Tibial nerve (tissue), 4 donors: Measurements from ENCODE around the gene ATP11A. TPM values are rescaled to one million over a fixed set of nuclear protein-coding genes. Genes with fewer than 3 reads are reported as not detected.

ENCODE experiments used
- DNase-seq, 2 donors: peaks; one replicate each; pipeline ENCODE4 v3.0.0-alpha.2; 2019; ENCODE audit warnings: low spot score in 2 of 2
- H3K27ac ChIP-seq, 4 donors: fragments of 200-600 bp; sonication (generic) in 3 of 4; one replicate each; pipeline ENCODE4 v1.5.1; 2017 to 2019; ENCODE audit warnings: mild to moderate bottlenecking in 1 of 4
- H3K27me3 ChIP-seq, 2 donors: fragments of 200-600 bp; sonication (generic) in 1 of 2; one replicate each; pipeline versions ENCODE4 v1.5.1 to v1.6.0; 2017 to 2019
- H3K36me3 ChIP-seq, 3 donors: fragments of 200-600 bp; sonication (generic); one replicate each; pipeline ENCODE4 v1.5.1; 2018 to 2019
- H3K4me1 ChIP-seq, 4 donors: fragments of 200-600 bp; sonication (generic) in 3 of 4; one replicate each; pipeline ENCODE4 v1.5.1; 2017 to 2019
- H3K4me3 ChIP-seq, 4 donors: fragments of 200-600 bp; sonication (generic) in 3 of 4; one replicate each; pipeline ENCODE4 v1.5.1; 2017 to 2019; ENCODE audit warnings: mild to moderate bottlenecking in 1 of 4, moderate library complexity in 1 of 4
- H3K9me3 ChIP-seq, 4 donors: fragments of 200-600 bp; sonication (generic) in 3 of 4; one replicate each; pipeline ENCODE4 v1.5.1; 2017 to 2019
- EP300 ChIP-seq, 2 donors: sonication (generic); formaldehyde crosslinking; IDR thresholded peaks; one replicate each; pipeline ENCODE4 v1.6.1; 2017; ENCODE audit warnings: antibody characterized with exemption in 2 of 2, mild to moderate bottlenecking in 1 of 2
- POLR2A ChIP-seq, 2 donors: fragments of 450-650 bp; IDR thresholded peaks; one replicate each; pipeline ENCODE4 v1.6.1; 2017; ENCODE audit warnings: antibody characterized with exemption in 2 of 2, mild to moderate bottlenecking in 2 of 2, moderate library complexity in 2 of 2
- WGBS, 2 donors: methylation state at CpG; one replicate each; pipeline ENCODE4 v1.1.5; 2018; 5-methylcytosine and 5-hydroxymethylcytosine counted together
- total RNA-seq, 4 donors: library from RNA; depleted of rRNA; stranded (reverse); fragments of >200 nt; gene quantifications; one replicate each; pipeline ENCODE4 v1.1.0, GENCODE V29; 2016
- TF ChIP-seq, protein P1 (sequence below), 5 experiments: fragments of 200-600 bp in 3 of 5; fragments of 450-650 bp in 2 of 5; sonication (generic) in 3 of 5; IDR thresholded peaks; one replicate each; pipeline ENCODE4 v1.5.1; 2016 to 2019; ENCODE audit warnings: antibody characterized with exemption in 5 of 5, mild to moderate bottlenecking in 3 of 5, moderate library complexity in 2 of 5

The ATP11A gene
- total RNA-seq, 4 donors from 2014 or later = 24.7 to 61.5 (median 35.0) TPM

DNA sequence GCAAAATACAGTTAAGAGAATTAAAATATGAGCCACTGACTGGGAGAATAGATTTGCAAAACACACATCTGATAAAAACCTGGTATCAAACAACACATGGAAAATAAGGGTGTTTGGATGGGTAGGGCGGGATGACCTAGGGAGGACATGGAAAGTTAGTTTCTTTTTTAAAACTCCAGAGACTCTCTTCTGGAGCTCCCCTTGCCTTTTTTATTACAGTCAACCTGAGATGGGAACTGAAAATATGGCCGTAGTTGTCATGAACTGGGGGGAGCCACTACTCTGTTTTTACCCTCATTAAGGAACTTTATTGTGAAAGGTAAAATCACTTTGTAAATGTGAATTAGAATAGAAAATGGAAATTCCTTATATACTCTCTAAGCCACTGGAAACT, 113.0 kb downstream of the ATP11A start:
- DNase-seq = no peak
- Histone ChIP-seq H3K9me3 (no peaks in the 10 kb centered on the region), H3K4me3 (no peak overlapping the region), H3K4me1 (no peaks in the 10 kb centered on the region), H3K27ac (no peak overlapping the region), H3K27me3 (no peaks in the 10 kb centered on the region), H3K36me3 (peaks cover 0 to 19% (median 0%) of the 10 kb centered on the region in 3 donors)
- TF ChIP-seq, protein P1, sequence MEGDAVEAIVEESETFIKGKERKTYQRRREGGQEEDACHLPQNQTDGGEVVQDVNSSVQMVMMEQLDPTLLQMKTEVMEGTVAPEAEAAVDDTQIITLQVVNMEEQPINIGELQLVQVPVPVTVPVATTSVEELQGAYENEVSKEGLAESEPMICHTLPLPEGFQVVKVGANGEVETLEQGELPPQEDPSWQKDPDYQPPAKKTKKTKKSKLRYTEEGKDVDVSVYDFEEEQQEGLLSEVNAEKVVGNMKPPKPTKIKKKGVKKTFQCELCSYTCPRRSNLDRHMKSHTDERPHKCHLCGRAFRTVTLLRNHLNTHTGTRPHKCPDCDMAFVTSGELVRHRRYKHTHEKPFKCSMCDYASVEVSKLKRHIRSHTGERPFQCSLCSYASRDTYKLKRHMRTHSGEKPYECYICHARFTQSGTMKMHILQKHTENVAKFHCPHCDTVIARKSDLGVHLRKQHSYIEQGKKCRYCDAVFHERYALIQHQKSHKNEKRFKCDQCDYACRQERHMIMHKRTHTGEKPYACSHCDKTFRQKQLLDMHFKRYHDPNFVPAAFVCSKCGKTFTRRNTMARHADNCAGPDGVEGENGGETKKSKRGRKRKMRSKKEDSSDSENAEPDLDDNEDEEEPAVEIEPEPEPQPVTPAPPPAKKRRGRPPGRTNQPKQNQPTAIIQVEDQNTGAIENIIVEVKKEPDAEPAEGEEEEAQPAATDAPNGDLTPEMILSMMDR (IDR thresholded peaks at IDR 0.05) = no peak
- 54 to 88% methylated on average over 2 of the region's 2 CpGs for WGBS, 2 donors

DNA sequence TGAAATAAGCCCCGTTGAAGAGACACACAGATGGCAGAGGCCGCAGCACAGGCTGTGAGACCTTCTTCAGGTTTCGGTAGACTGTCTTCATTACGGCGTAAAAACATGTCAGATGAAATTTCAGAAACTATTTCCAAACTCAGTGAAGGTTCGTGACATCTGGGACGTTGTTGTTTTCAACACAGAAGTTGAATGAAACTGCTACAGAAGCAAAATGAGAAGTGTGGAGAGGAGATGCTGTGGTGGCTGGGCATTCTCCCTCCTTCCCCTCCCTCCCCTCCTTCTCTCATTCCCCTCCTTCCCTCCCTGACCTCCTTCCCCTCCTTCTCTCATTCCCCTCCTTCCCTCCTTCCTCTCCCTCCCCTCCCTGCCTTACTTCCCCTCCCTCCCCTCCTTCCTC, 113.6 kb downstream of the ATP11A start:
- H3K27ac ChIP-seq = no peak overlapping the region
- no peaks in the 10 kb centered on the region for H3K27me3 ChIP-seq
- DNase-seq = no peak
- H3K4me1 ChIP-seq = no peaks in the 10 kb centered on the region
- 50 to 73% methylated on average over 7 of the region's 7 CpGs for WGBS, 2 donors
- no peaks in the 10 kb centered on the region for H3K9me3 ChIP-seq
- no peak overlapping the region for H3K4me3 ChIP-seq
- TF ChIP-seq EP300 (IDR thresholded peaks at IDR 0.05) = no peak
- TF ChIP-seq, protein P1 (IDR thresholded peaks at IDR 0.05) = no peak
- no peak for TF ChIP-seq POLR2A (IDR thresholded peaks at IDR 0.05)
- peaks cover 0 to 26% (median 0%) of the 10 kb centered on the region in 3 donors for H3K36me3 ChIP-seq

DNA sequence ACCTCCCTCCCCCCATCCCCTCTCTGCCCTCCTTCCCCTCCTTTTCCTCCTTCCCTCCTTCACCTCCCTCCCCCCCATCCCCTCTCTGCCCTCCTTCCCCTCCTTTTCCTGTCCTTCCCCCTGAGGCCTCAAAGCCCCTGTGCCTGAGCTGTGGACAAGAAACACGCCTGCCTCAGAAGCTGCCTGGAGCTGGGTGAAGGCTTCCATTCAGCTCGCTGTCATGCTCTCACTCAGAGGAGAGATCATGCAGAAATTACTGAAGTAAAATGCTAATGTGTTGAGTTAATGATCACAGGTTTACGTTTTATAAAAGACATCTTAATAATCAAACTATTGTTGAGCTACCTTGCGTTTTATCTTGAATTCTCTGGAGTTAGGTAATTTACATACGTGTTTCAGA, 114.5 kb downstream of the ATP11A start:
- TF ChIP-seq, protein P1 (IDR thresholded peaks at IDR 0.05) = no peak
- no peak for TF ChIP-seq POLR2A (IDR thresholded peaks at IDR 0.05)
- TF ChIP-seq EP300 (IDR thresholded peaks at IDR 0.05) = no peak
- no peak for DNase-seq
- no peaks in the 10 kb centered on the region for H3K9me3 ChIP-seq
- no peak overlapping the region for H3K27ac ChIP-seq
- peaks cover 0 to 35% (median 0%) of the 10 kb centered on the region in 3 donors for H3K36me3 ChIP-seq
- 67 to 74% methylated on average over 5 of the region's 5 CpGs for WGBS, 2 donors
- no peaks in the 10 kb centered on the region for H3K27me3 ChIP-seq
- H3K4me1 ChIP-seq = no peaks in the 10 kb centered on the region
- no peak overlapping the region for H3K4me3 ChIP-seq

DNA sequence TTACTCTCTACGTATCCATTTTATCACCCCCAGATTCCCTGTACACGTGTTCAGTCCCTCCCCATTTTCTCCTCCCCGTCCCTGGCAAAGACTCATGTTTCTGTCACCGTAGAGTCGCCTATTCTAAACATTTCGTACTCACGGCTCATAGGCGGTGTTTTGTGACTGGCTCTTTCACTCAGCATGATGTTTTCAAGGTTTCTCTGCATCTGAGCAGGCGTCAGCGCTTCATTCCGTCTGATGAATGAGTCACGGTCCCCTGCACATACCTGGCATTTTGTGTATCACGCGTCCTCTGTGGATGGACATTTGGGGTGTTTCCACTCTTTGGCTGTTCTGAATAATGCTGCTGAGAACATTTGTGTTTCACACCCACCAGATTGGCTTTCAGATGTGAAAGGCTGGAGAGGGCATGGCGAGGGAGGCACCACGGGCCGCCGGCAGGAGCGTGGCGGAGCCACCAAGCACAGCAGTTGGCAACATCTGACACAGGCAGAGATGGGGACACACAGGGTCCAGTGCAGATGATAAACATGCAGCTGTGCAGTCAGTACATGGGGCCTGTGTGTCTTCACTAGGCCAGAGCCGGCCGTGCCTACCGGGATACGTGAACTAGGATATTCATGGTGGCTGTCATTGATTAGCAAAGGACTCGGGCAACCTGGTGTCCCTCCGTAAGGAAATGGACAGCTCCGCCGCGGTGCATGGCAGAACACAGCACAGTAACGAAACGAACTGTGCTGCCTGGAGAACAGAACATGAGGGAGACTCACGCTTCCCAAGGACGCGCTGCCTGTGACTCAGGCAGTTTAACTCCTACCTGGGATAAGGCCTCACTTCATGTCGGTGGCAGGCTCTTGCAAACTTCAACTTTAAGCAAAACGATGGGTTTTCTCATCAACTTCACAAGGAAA, 117.2 kb downstream of the ATP11A start:
- H3K27ac ChIP-seq = no peak overlapping the region
- no peaks in the 10 kb centered on the region for H3K27me3 ChIP-seq
- DNase-seq = no peak
- no peaks in the 10 kb centered on the region for H3K4me1 ChIP-seq
- H3K9me3 ChIP-seq = no peaks in the 10 kb centered on the region
- TF ChIP-seq EP300 (IDR thresholded peaks at IDR 0.05) = no peak
- TF ChIP-seq, protein P1 (IDR thresholded peaks at IDR 0.05) = no peak
- no peak for TF ChIP-seq POLR2A (IDR thresholded peaks at IDR 0.05)
- H3K36me3 ChIP-seq = peaks cover 0 to 57% (median 0%) of the 10 kb centered on the region in 3 donors
- WGBS, 2 donors = 92% methylated on average over 35 to 36 of the region's 36 CpGs
- no peak overlapping the region for H3K4me3 ChIP-seq

DNA sequence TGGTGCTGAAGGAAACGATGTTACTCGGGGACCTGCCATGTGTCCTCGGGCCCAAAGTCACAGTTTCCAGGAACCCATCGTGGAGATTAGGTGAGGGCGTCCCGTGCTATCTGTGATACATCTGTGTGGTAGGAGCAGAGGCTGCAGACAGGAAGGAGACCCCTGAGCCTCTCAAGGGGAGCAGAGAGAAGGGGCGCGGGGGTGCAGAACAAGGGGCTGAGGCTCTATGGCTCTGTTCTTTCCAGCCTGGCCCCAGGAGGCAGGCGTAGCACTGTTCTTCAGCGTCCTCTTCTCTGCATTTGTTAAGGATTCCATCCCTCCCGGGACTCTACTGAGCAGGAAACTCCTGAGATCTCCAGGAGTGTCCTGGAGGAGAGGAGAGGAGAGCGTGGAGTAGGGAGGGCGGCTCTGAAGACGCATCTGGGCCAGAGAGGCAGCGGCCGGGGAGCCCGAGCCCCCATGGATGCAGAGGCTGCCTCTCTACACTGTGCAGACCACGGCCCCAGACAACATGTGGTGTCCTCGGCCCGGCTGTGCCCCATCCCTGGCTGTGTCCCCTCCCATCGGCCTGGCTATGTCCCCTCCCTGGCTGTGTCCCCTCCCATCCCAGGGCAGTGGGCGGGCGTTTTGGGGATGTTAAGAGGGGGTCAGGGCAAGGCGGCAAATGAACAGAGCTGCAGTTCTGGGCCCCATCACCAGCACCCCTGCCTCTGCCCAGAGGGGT, 118.0 kb downstream of the ATP11A start:
- no peak overlapping the region for H3K4me3 ChIP-seq
- no peak for TF ChIP-seq POLR2A (IDR thresholded peaks at IDR 0.05)
- TF ChIP-seq, protein P1 (IDR thresholded peaks at IDR 0.05) = no peak
- no peak for TF ChIP-seq EP300 (IDR thresholded peaks at IDR 0.05)
- no peak overlapping the region for H3K27ac ChIP-seq
- no peaks in the 10 kb centered on the region for H3K9me3 ChIP-seq
- 87 to 90% methylated on average over 20 to 23 of the region's 24 CpGs for WGBS, 2 donors
- DNase-seq = no peak
- no peaks in the 10 kb centered on the region for H3K27me3 ChIP-seq
- peaks cover 0 to 65% (median 0%) of the 10 kb centered on the region in 3 donors for H3K36me3 ChIP-seq
- no peaks in the 10 kb centered on the region for H3K4me1 ChIP-seq
